Left colon (tissue), 2 donors: ENCODE data around the gene PAQR8. TPM values are rescaled to one million over a fixed set of nuclear protein-coding genes. Genes with fewer than 3 reads are reported as not detected.
A peak's percentile ranks its signal among the peaks of the same experiment; 100 is the strongest.
"Not testable (repeated sequence)": the region's sequence is repeated elsewhere in the genome, so short reads cannot be mapped to it uniquely, and the experiment has no call there.

ENCODE experiments used
- ATAC-seq: fragments of 200-7000 bp; cut with Tn5 transposase; one replicate; pipeline ENCODE4 v1.9.1; 2020; ENCODE audit warnings: mild to moderate bottlenecking, moderate library complexity
- DNase-seq, 2 donors: peaks; one replicate each; pipeline ENCODE4 v3.0.0-alpha.2; 2020
- intact Hi-C, 2 donors: fragments of 100-400 bp; cut with DNase I in 1 of 2; cut with micrococcal nuclease in 1 of 2; formaldehyde crosslinking; loops; one replicate each; pipeline versions ENCODE4 v1.11.2 to v1.14.0; 2022; cut with DNase I, micrococcal nuclease
- total RNA-seq, 2 donors: library from RNA; stranded (reverse); fragmentation: NEBNext Ultra II Directional; extraction: Animal tissue kit (Norgen Biotek cat#: 25700); gene quantifications; one replicate each; pipeline ENCODE4 v1.2.1, GENCODE V29; 2021
- donor health status: DM: no; HTN: no; CAD: no.
- donor health status: DM: yes; HTN: yes; CAD: no.

PAQR8 gene
- total RNA-seq, 2 donors from 2014 or later = 152 to 158 TPM

- intact Hi-C loops = no loop called here
- ATAC-seq = no peak
- DNase-seq = no peak
These were observed 7.3 kb downstream of the PAQR8 start for GRCh38 chr6:52369234-52369633.

GRCh38 chr6:52371656-52372191, 9.8 kb downstream of the PAQR8 start:
- intact Hi-C loops = no loop called here
- ATAC-seq = peak; percentile 68
- no peak for DNase-seq

DNA sequence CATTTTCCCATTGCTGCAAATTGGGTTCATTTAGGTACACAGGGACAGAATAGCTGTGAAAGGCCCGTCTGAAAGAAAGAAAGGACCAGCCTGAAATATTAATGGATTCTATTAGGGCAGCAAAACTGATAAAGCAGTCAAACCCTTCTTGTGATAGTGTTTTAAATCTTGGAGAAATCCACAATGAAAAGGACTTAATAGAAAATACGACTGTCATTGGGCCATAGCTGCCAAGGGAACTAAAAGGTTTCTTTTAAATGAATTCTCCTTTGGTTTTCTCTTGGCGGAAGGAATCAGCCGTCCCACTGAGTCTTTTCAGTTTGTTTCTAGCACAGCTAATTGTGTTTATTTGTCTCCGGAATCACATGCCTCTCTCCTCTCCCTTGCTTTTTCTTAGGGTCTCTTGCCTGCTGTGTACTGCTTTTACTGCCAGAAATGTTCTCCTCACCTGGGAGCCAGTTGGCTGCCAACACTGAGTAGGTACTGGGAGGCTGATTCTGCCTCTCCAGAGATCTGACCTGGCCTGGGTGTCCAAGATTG, 11.3 kb downstream of the PAQR8 start:
- DNase-seq = no peak
- no peak for ATAC-seq
- intact Hi-C loops = no loop called here

DNA sequence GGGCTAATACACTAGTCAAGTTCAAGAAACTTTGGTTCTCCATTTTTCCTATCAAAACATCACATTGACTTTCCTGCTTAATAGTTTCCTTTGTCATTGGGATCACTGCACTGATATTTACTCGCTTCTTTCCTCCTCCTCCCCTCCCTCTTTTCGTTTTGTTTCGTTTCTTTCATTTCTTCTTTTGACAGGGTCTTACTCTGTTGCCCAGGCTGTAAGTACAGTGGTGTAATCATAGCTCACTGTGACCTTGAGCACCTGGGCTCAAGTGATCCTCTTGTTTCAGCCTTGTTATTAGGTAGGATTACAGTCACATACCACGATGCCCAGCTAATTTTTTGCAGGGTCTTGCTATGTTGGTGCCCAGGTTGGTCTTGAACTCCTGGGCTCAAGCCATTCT, 12.3 kb downstream of the PAQR8 start:
- DNase-seq (no peak), ATAC-seq (no peak)
- intact Hi-C loops = no loop called here

DNA sequence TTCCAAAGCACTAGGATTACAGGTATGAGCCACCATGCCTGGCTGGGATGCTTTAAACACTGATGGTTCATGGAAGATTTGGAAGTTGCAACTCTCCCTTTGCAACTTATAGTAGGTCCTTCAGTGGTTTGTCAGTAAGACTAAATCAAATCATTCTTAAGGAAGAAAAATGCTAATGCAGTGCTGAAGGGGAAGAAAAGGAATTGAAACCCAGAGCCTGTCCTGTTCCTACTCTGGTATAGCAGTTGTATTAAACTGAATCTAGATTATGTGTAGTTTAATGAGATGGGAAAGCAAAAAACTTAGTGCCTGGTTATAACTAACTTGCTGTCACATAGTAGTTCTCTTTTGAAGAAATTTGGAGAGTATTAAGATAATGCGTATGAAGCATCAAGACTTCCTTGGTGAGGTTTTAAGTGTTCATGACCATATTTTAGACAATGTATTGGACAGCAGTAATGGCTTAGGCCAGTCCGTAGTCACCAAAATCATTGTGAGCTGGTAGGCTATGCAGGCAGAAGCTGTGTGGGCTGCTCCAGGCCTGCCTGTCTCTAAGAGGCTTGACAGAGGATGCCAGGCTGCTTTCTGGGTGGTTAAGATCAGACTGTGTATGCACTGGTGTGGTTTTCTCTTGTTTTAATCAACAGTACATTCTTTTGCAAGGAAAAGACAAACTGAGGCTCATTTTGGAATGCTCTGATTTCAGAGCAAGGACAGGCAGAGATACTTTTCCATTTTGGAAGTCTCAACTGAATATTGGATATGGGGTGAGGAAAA, 14.0 kb downstream of the PAQR8 start:
- DNase-seq = no peak
- intact Hi-C loops = no loop called here
- peak; percentile 14 for ATAC-seq

DNA sequence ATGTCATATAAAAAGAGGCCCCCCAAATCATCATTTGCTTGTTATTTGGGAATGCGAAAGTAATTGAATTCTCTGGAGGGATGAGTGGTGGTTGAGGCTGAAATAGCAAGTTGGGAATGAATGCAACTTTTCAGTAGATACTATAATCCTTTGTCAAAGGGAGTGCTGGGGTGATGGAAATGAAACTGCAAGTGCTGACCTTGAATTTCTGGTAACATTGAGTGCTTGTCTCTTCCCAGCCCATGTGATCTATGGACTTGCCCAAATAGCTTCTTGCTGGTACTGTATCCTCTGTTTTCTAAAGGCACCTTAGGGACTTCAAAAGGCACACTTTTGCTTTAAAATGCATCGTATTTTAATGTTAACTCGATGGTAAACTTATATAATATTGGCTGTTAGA, 14.8 kb downstream of the PAQR8 start:
- DNase-seq (no peak), ATAC-seq (no peak)
- intact Hi-C loops = no loop called here

GRCh38 chr6:52377538-52378221, 15.7 kb downstream of the PAQR8 start:
- peak; percentile 69 for ATAC-seq
- intact Hi-C loops = no loop called here
- no peak for DNase-seq

DNA sequence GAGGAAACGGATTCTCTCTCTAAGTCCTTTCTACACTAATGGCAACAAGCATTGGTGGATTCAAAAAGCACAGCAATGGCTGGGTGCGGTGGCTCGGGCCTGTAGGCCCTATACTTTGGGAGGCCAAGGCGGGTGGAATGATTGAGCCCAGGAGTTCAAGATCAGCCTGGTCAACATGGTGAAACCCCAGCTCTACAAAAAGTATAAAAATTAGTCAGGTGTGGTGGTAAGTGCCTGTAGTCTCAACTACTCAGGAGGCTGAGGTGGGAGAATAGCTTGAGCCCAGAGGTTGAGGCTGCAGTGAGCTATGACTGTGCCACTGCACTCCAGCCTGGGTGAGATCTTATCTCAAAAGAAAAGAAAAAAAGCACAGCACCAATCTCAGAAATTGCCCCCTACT, 19.3 kb downstream of the PAQR8 start:
- DNase-seq (no peak), ATAC-seq (no peak)
- intact Hi-C loops = no loop called here

GRCh38 chr6:52384145-52384766, 22.3 kb downstream of the PAQR8 start:
- peak; percentile 77 for ATAC-seq
- intact Hi-C loops = no loop called here

DNA sequence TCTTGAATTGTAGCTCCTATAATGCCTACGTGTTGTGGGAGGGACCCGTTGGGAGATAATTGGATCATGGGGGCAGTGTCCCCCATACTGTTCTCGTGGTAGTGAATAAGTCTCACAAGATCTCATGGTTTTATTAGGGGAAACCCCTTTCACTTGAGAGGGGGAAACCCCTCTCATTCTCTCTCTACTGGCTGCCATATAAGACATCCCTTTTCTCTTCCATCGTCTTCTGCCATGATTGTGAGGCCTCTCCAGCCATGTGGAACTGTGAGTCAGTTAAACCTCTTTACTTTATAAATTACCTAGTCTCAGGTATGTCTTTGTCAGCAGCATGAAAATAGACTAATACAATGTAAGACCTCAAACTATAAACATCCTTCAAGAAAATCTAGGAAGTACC, 23.1 kb downstream of the PAQR8 start:
- intact Hi-C loops = no loop called here
- no peak for ATAC-seq
- DNase-seq = no peak

More at GRCh38 chr6:52384145-52384766, 22.3 kb downstream of the PAQR8 start:
- no peak for DNase-seq

DNA sequence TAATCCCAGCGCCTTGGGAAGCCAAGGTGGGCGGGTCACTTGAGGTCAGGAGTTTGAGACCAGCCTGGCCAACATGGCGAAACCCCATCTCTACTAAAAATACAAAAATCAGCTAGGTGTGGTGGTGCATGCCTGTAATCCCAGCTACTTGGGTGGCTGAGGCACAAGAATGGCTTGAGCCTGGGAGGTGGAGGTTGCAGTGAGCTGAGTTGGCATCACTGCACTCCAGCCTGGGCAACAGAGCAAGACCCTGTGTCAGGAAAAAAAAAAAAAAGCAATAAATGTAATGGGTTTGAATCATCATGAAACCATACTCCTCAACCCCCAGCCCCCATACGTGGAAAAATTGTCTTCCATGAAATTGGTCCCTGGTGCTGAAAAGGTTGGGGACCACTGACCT, 26.2 kb downstream of the PAQR8 start:
- intact Hi-C loops, DNase-seq, ATAC-seq: not testable (repeated sequence)

- intact Hi-C loops = no loop called here
- DNase-seq (no peak), ATAC-seq (no peak)
These were observed 26.8 kb downstream of the PAQR8 start for GRCh38 chr6:52388790-52389189.

- peak; percentile 18 for ATAC-seq
- intact Hi-C loops = no loop called here
- DNase-seq = no peak
These were observed 27.3 kb downstream of the PAQR8 start for GRCh38 chr6:52389264-52389625.

DNA sequence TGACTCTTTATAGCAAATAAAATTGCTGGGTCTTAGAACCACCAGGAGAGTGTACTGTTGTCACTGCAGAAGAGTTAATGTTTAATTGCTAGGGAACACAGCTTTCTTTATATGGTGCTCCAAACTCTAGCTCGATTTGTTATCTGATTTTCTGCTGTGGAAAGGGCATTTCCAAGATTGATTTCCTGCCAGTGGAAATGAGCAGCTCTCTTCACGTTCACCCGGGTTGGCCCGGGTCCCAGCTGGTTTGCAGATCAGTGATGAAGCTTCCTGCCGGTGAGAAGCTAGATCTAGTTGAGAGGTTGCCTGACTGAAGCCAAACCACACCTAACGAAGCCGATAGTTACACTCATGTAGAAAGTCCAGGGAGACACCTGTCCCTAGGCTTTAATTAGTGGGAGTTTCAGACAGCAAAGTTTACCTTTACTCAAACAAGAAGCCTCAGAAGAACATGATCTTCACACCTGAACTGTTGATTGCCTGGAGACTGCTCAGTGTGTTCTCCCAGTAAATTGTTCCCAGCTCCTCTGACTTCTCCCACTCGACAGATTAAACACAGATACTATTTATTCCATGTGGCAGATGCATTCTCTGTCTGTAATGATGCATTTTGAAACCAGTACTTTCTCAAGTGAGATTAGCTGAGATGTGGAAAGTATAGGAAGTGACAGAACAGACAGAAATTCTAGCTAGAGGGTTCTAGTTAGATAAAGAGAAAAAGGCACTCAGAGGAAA, 27.8 kb downstream of the PAQR8 start:
- DNase-seq (peak; percentile 81 to 84), ATAC-seq (peak; percentile 90)
- intact Hi-C loops = no loop called here

GRCh38 chr6:52390361-52390727, 28.4 kb downstream of the PAQR8 start:
- no peak for DNase-seq
- ATAC-seq = peak; percentile 55
- intact Hi-C loops = no loop called here

GRCh38 chr6:52391599-52391998, 29.6 kb downstream of the PAQR8 start:
- DNase-seq = no peak

GRCh38 chr6:52392944-52393343, 31.0 kb downstream of the PAQR8 start:
- intact Hi-C loops = no loop called here
- ATAC-seq (no peak), DNase-seq (no peak)

More at GRCh38 chr6:52391599-52391998, 29.6 kb downstream of the PAQR8 start:
- intact Hi-C loops = no loop called here
- no peak for ATAC-seq

DNA sequence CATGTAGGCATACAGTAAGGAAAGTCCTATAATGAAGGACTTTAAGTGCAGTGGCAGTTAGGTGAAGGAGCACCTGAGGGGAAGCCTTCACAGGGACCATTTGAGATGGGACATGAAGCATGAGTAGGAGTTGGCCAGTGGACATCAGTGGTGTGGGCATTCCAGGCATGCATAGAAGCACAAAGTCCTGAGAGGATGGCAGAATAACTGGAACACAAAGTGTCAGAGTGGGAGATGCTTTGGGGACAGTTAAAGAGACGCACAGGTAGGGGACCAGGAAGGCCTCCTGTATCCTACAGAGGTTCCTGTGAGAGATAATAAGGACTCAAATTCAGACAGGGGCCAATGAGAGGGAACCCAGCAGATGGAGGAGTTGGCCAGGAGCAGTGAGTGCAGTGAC, 31.8 kb downstream of the PAQR8 start:
- DNase-seq (no peak), ATAC-seq (no peak)
- intact Hi-C loops = no loop called here

- no peak for ATAC-seq
- DNase-seq = no peak
- intact Hi-C loops = no loop called here
These were observed 32.3 kb downstream of the PAQR8 start for GRCh38 chr6:52394251-52394666.
